Gastroesophageal sphincter (tissue), 4 donors: ENCODE measurements around the gene GRIA3. TPM values are rescaled to one million over a fixed set of nuclear protein-coding genes. Genes with fewer than 3 reads are reported as not detected.

Source experiments
- ATAC-seq: fragments of 150-250 bp; one replicate; pipeline ENCODE4 v1.9.1; 2016; ENCODE audit warnings: mild to moderate bottlenecking, moderate library complexity
- H3K27ac ChIP-seq, 4 donors: fragments of 200-600 bp; sonication (generic) in 3 of 4; 1 replicate in 3 of 4; 2 replicates in 1 of 4; pipeline ENCODE4 v1.5.1; 2016 to 2019
- H3K27me3 ChIP-seq: fragments of 200-600 bp; sonication (generic); one replicate; pipeline ENCODE4 v1.5.1; 2019
- H3K36me3 ChIP-seq, 2 donors: fragments of 200-600 bp; sonication (generic); one replicate each; pipeline ENCODE4 v1.5.1; 2019; ENCODE audit warnings: control low read depth in 1 of 2
- H3K4me1 ChIP-seq, 3 donors: fragments of 200-600 bp; sonication (generic); 1 replicate in 2 of 3; 2 replicates in 1 of 3; pipeline ENCODE4 v1.5.1; 2016 to 2019; ENCODE audit warnings: control low read depth in 2 of 3
- H3K4me3 ChIP-seq, 2 donors: fragments of 200-600 bp; sonication (generic); one replicate each; pipeline ENCODE4 v1.5.1; 2019; ENCODE audit warnings: mild to moderate bottlenecking in 1 of 2, moderate library complexity in 1 of 2
- H3K9me3 ChIP-seq, 3 donors: fragments of 200-600 bp; sonication (generic); one replicate each; pipeline ENCODE4 v1.5.1; 2017 to 2019; ENCODE audit warnings: control low read depth in 2 of 3
- EP300 ChIP-seq: sonication (generic); formaldehyde crosslinking; IDR thresholded peaks from one replicate; pipeline ENCODE4 v1.6.1; 2017; ENCODE audit warnings: antibody characterized with exemption, mild to moderate bottlenecking
- POLR2A ChIP-seq, 2 donors: fragments of 450-650 bp; IDR thresholded peaks; one replicate each; pipeline ENCODE4 v1.6.1; 2017; ENCODE audit warnings: antibody characterized with exemption in 2 of 2, mild to moderate bottlenecking in 2 of 2, moderate library complexity in 1 of 2
- POLR2AphosphoS5 ChIP-seq: sonication (generic); formaldehyde crosslinking; IDR thresholded peaks from one replicate; pipeline ENCODE4 v1.6.1; 2017; ENCODE audit warnings: antibody characterized with exemption
- WGBS, 2 donors: methylation state at CpG; one replicate each; pipeline ENCODE4 v1.1.5; 2018; ENCODE audit warnings: low coverage in 1 of 2; 5-methylcytosine and 5-hydroxymethylcytosine counted together
- total RNA-seq, 4 donors: library from RNA; depleted of rRNA; stranded (reverse); fragments of >200 nt; gene quantifications; one replicate each; pipeline ENCODE4 v1.1.0, GENCODE V29; 2016
- TF ChIP-seq, protein P1 (sequence below), 4 experiments: fragments of 200-600 bp in 2 of 4; fragments of 450-650 bp in 2 of 4; sonication (generic) in 1 of 4; IDR thresholded peaks; one replicate each; pipeline ENCODE4 v1.5.1; 2017 to 2019; ENCODE audit warnings: antibody characterized with exemption in 4 of 4, mild to moderate bottlenecking in 2 of 4, moderate library complexity in 2 of 4

The GRIA3 gene
- total RNA-seq, 4 donors from 2014 or later, result 0.07 to 2.5 (median 1.1) TPM

DNA sequence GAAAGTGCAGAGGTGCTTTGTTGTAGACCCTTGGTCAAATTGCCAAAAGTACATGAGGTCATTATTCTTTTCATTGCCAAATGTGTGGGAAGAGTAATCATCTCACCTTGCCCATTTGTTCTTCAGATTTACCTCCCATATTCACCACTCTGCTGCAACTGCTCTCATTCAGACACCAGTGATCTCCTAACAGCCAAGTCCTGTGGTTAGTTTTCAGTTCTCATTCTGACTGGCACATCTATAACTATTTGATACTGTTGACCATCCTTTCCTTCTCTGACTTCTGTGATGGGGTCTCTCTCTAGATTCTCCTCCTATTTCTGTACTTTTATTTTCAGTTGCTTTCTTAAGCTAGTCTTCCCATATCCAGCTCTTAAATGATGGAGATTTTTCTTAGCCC is 39.8 kb downstream of the GRIA3 start:
- Histone ChIP-seq H3K9me3 (no peaks in the 10 kb centered on the region), H3K27me3 (no peaks in the 10 kb centered on the region), H3K4me1 (peaks cover 0 to 5% (median 0%) of the 10 kb centered on the region in 3 donors), H3K4me3 (no peak overlapping the region), H3K27ac (no peak overlapping the region), H3K36me3 (no peaks in the 10 kb centered on the region)
- no peak for ATAC-seq
- TF ChIP-seq POLR2AphosphoS5, result no peak
- TF ChIP-seq POLR2A (IDR thresholded peaks at IDR 0.05), result no peak
- no peak for TF ChIP-seq EP300
- TF ChIP-seq, protein P1, sequence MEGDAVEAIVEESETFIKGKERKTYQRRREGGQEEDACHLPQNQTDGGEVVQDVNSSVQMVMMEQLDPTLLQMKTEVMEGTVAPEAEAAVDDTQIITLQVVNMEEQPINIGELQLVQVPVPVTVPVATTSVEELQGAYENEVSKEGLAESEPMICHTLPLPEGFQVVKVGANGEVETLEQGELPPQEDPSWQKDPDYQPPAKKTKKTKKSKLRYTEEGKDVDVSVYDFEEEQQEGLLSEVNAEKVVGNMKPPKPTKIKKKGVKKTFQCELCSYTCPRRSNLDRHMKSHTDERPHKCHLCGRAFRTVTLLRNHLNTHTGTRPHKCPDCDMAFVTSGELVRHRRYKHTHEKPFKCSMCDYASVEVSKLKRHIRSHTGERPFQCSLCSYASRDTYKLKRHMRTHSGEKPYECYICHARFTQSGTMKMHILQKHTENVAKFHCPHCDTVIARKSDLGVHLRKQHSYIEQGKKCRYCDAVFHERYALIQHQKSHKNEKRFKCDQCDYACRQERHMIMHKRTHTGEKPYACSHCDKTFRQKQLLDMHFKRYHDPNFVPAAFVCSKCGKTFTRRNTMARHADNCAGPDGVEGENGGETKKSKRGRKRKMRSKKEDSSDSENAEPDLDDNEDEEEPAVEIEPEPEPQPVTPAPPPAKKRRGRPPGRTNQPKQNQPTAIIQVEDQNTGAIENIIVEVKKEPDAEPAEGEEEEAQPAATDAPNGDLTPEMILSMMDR (IDR thresholded peaks at IDR 0.05), result no peak

DNA sequence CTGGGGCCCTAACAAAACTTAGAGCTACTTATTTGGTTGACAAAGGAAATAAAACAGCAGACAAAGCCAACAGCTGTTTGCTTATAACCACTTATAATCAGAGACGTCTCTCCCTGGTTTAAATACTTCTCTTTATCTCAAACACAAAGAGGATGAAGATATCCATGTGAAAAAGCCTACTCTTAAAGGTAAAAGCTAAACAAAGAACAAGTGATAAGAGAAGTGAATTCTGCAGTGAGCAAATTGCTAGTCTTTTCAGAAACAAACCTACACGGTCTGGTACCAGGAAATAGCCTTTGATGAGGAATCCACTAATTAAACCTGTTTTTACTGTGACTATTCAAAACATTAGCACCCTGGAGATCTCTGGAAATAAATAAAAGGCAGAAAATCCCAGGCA is 46.7 kb downstream of the GRIA3 start:
- H3K4me1 ChIP-seq, result no peaks in the 10 kb centered on the region
- no peak overlapping the region for H3K27ac ChIP-seq
- H3K27me3 ChIP-seq, result no peaks in the 10 kb centered on the region
- H3K36me3 ChIP-seq, result no peaks in the 10 kb centered on the region
- no peak overlapping the region for H3K4me3 ChIP-seq
- no peak for ATAC-seq
- 14 to 19% methylated on average over 2 of the region's 2 CpGs for WGBS, 2 donors
- no peaks in the 10 kb centered on the region for H3K9me3 ChIP-seq
- TF ChIP-seq POLR2AphosphoS5 (no peak), EP300 (no peak), POLR2A (IDR thresholded peaks at IDR 0.05) (no peak)
- TF ChIP-seq, protein P1 (IDR thresholded peaks at IDR 0.05), result no peak

DNA sequence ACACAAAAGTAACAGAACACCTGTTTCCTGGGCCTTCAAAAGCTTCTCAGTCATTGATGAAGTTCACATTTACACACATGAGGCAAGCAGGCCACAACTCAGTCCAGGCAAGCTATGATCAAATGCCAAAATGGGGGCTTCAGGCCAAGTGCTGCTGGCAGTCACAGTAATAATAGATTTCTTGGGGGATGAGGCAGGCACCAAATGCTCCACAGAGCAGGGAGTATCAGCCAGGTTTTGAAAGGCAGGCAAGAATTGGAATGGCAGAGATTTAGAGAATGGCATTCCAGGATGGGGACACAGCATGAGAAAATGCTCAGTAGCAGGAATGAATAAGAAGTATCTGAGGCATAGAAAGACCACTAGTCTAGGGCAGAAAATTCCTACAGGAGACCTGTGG is 52.8 kb downstream of the GRIA3 start:
- no peak overlapping the region for H3K4me3 ChIP-seq
- H3K27me3 ChIP-seq, result no peaks in the 10 kb centered on the region
- TF ChIP-seq POLR2A (IDR thresholded peaks at IDR 0.05) (no peak), POLR2AphosphoS5 (no peak), EP300 (no peak)
- TF ChIP-seq, protein P1 (IDR thresholded peaks at IDR 0.05), result no peak
- H3K4me1 ChIP-seq, result no peaks in the 10 kb centered on the region
- no peaks in the 10 kb centered on the region for H3K36me3 ChIP-seq
- H3K9me3 ChIP-seq, result no peaks in the 10 kb centered on the region
- no peak for ATAC-seq
- H3K27ac ChIP-seq, result no peak overlapping the region

DNA sequence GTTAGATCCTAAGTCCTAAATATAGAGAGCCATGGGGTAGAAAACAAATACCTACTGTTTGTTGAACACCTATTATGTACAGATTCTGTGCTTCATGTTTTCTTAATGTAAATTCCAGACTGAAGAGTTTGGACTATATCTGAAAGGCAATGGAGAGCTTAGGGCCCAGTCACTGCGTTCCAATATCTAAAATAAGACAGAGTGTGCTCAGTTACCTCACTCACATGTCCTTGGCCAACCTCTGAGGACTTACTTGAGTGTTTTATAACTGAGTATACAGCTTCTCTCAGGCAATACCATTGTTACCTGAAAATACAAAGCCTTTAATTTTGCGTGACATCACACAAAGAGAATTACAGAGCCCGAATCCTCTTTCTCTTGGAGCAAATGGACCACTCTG is 53.2 kb downstream of the GRIA3 start:
- Histone ChIP-seq H3K27me3 (no peaks in the 10 kb centered on the region), H3K4me3 (no peak overlapping the region), H3K36me3 (no peaks in the 10 kb centered on the region), H3K4me1 (no peaks in the 10 kb centered on the region), H3K27ac (no peak overlapping the region), H3K9me3 (no peaks in the 10 kb centered on the region)
- 50 to 74% methylated on average over 2 to 3 of the region's 3 CpGs for WGBS, 2 donors
- ATAC-seq, result no peak
- TF ChIP-seq POLR2AphosphoS5, result no peak
- no peak for TF ChIP-seq EP300
- no peak for TF ChIP-seq POLR2A (IDR thresholded peaks at IDR 0.05)
- TF ChIP-seq, protein P1 (IDR thresholded peaks at IDR 0.05), result no peak

DNA sequence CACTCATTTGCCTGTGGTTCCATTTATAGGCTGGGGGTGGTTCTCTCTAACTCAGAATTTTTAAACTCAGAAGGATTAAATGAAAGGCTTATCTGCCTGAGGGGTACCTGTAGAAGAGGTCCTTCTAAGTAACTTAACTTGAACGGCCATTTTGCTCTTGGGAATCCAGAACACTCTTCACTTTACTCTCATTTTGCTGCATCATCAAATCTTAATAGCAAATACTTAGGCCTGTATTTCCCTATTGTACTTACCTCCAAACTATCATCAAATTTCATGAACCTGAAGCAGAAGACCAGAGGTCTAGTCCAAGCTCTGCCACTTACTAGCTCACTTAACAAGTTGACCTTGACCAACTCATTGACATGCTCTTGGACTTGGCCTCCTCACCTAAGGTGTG is 70.4 kb downstream of the GRIA3 start:
- TF ChIP-seq, protein P1 (IDR thresholded peaks at IDR 0.05), result no peak
- TF ChIP-seq POLR2AphosphoS5, result no peak
- TF ChIP-seq EP300, result no peak
- TF ChIP-seq POLR2A (IDR thresholded peaks at IDR 0.05), result no peak
- WGBS, 2 donors, result 50 to 100% methylated on average over 1 of the region's 1 CpG
- H3K4me3 ChIP-seq, result no peak overlapping the region
- H3K27me3 ChIP-seq, result no peaks in the 10 kb centered on the region
- H3K36me3 ChIP-seq, result no peaks in the 10 kb centered on the region
- ATAC-seq, result no peak
- H3K27ac ChIP-seq, result no peak overlapping the region
- H3K4me1 ChIP-seq, result no peaks in the 10 kb centered on the region
- no peaks in the 10 kb centered on the region for H3K9me3 ChIP-seq
